NCI-H510A treated with DMSO at 0.1 percent for 48 hours (cell line): ENCODE measurements around the gene SLC4A4.
A peak's percentile ranks its signal among the peaks of the same experiment; 100 is the strongest.

Experiments used
- DNase-seq: peaks from one replicate; lab custom pipeline; 2025; lab: John Stamatoyannopoulos, UW

SLC4A4 gene

GRCh38 chr4:71338846-71339593 lies at the start of gene SLC4A4:
Gene SLC4A4 (plus strand): TSS chr4:71339020.
- DNase-seq, result no peak

- no peak for DNase-seq
These were observed 48.7 kb upstream of the SLC4A4 start for GRCh38 chr4:71290074-71290473.

GRCh38 chr4:71290476-71290875 lies 48.3 kb upstream of the SLC4A4 start:
- DNase-seq, result no peak

GRCh38 chr4:71292228-71292627 lies 46.6 kb upstream of the SLC4A4 start:
- no peak for DNase-seq

GRCh38 chr4:71293705-71294104 lies 45.1 kb upstream of the SLC4A4 start:
- DNase-seq, result no peak

- DNase-seq, result no peak
These were observed 44.5 kb upstream of the SLC4A4 start for GRCh38 chr4:71294301-71294700.

GRCh38 chr4:71296945-71297344 lies 41.9 kb upstream of the SLC4A4 start:
- DNase-seq, result no peak

GRCh38 chr4:71300362-71300761 lies 38.5 kb upstream of the SLC4A4 start:
- DNase-seq, result no peak

- DNase-seq, result peak; percentile 53
These were observed 37.9 kb upstream of the SLC4A4 start for GRCh38 chr4:71300964-71301363.

GRCh38 chr4:71303287-71303686 lies 35.5 kb upstream of the SLC4A4 start:
- DNase-seq, result no peak

GRCh38 chr4:71303850-71304249 lies 35.0 kb upstream of the SLC4A4 start:
- no peak for DNase-seq

- no peak for DNase-seq
These were observed 34.5 kb upstream of the SLC4A4 start for GRCh38 chr4:71304289-71304850.

- DNase-seq, result no peak
These were observed 31.1 kb upstream of the SLC4A4 start for GRCh38 chr4:71307729-71308128.

GRCh38 chr4:71322425-71322824 lies 16.4 kb upstream of the SLC4A4 start:
- DNase-seq, result no peak

GRCh38 chr4:71333368-71333767 lies 5.5 kb upstream of the SLC4A4 start:
- DNase-seq, result no peak

- no peak for DNase-seq
These were observed 4.9 kb upstream of the SLC4A4 start for GRCh38 chr4:71333960-71334359.

- DNase-seq, result no peak
These were observed 4.3 kb upstream of the SLC4A4 start for GRCh38 chr4:71334465-71334882.

- DNase-seq, result no peak
These were observed 5.0 kb downstream of the SLC4A4 start for GRCh38 chr4:71343670-71344466.

GRCh38 chr4:71346710-71347109 lies 7.9 kb downstream of the SLC4A4 start:
- no peak for DNase-seq

GRCh38 chr4:71348586-71348985 lies 9.8 kb downstream of the SLC4A4 start:
- DNase-seq, result no peak

- DNase-seq, result no peak
These were observed 16.2 kb downstream of the SLC4A4 start for GRCh38 chr4:71355045-71355444.

- no peak for DNase-seq
These were observed 17.2 kb downstream of the SLC4A4 start for GRCh38 chr4:71355971-71356370.
